Muscle of leg (tissue), 11 donors: Measurements from ENCODE around the gene KLF1. TPM values are rescaled to one million over a fixed set of nuclear protein-coding genes. Genes with fewer than 3 reads are reported as not detected.

Source experiments
- DNase-seq: peaks from one replicate; pipeline ENCODE4 v3.0.0; 2013
- H3K27ac ChIP-seq: one replicate; pipeline ENCODE4 v1.5.1; 2013; ENCODE audit warnings: mild to moderate bottlenecking, low read length, control low read depth
- H3K27me3 ChIP-seq: one replicate; pipeline ENCODE4 v1.6.1; 2013; ENCODE audit warnings: low read length; ENCODE audit not compliant: control insufficient read depth, insufficient read depth
- H3K36me3 ChIP-seq: one replicate; pipeline ENCODE4 v1.6.1; 2013; ENCODE audit warnings: low read length; ENCODE audit not compliant: control insufficient read depth, insufficient read depth
- H3K4me1 ChIP-seq: one replicate; pipeline ENCODE4 v1.6.1; 2013; ENCODE audit warnings: low read length; ENCODE audit not compliant: control insufficient read depth, insufficient read depth
- H3K4me3 ChIP-seq: one replicate; pipeline ENCODE4 v1.5.1; 2013; ENCODE audit warnings: low read length, control low read depth
- H3K9me3 ChIP-seq: replicated peaks from 2 replicates; pipeline ENCODE4 v1.6.1; 2013; ENCODE audit warnings: low read depth, low read length; ENCODE audit not compliant: control insufficient read depth
- WGBS: methylation state at CpG from one replicate; pipeline ENCODE4 v1.1.5; 2013; ENCODE audit warnings: missing lambda C conversion rate; ENCODE audit not compliant: insufficient coverage; 5-methylcytosine and 5-hydroxymethylcytosine counted together
- polyA plus RNA-seq, 8 donors: library from polyadenylated mRNA; unstranded; fragments of 120-200 nt; gene quantifications; one replicate each; pipeline versions ENCODE4 v1.2.1 to v1.2.3, GENCODE V29; 2013; ENCODE audit warnings: inconsistent platforms in 1 of 8, low replicate concordance in 1 of 8; ENCODE audit not compliant: insufficient read length in 8 of 8, insufficient read depth in 1 of 8
- total RNA-seq: library from RNA; stranded (reverse); fragments of 120-200 nt; gene quantifications from one replicate; pipeline ENCODE4 v1.2.4, GENCODE V29; 2013

The KLF1 gene
- total and polyA plus RNA-seq, 9 donors: 0.31 to 1.5 (median 0.93) TPM

DNA sequence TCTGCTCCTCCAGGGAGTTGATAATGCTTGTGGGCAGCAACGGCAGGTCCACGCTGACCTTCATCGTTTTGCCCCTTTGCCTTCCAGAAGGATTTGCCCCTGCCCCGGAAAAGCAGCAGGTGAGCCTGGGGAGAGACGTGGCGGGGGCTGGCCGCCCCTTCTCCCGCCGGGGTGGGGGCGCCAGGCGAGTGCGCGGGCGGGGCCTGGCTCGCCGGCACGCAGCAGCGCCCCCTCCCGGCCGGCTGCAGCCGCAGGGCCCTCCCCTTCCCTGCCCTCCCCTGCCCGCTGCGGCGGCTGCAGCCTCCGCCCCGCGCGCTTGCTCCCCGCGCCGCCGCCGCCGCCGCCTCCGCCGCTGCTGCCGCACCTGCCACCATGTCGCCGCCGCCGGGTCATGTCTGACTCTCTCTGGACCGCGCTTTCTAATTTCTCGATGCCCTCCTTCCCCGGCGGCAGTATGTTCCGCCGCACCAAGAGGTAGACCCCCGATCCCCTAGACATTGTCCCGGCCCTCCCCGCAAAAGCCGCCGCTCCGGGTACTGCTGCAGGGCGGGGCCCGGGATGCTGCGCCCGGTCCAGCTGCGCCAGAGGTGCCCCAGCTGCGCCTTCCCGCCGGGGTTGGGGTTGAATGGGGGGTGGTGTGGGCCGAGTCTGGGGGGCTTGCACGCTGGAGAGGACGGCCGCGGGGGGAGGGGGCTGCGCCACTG, 48.7 kb downstream of the KLF1 start, which contains the start of gene MAST1:
Gene MAST1, plus strand, starts transcription at position 334 of the 704 bp plus-strand sequence. Its CDS starts 58 bp downstream, at position 392.
- Histone ChIP-seq H3K27me3 (peaks cover 90% of the 10 kb centered on the region), H3K4me1 (peaks cover 18% of the 10 kb centered on the region), H3K9me3 (no peaks in the 10 kb centered on the region), H3K27ac (no peak within 1 kb of the TSS), H3K4me3 (no peak within 1 kb of the TSS), H3K36me3 (no peaks in the 10 kb centered on the region)
- no peak for DNase-seq
- under 1% methylated on average over 61 of the region's 69 CpGs for WGBS

DNA sequence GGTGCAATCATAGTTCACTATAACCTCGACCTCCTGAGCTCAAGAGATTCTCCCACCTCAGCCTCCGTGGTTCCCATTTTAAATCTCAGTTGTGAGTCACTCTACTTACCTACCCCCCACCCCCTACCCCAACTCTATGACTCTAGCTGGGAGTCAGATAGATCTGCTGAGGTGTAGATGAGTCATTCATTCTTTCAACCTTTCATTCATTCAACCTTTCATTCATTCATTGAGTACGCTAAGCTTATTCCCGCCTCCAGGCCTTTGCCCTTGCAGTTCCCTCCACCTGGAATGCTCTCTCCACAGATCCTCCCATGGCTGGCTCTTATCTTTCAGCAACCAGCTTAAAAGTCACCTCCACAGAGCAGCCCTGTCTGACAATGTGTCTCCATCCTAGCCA, 49.8 kb downstream of the KLF1 start:
- 76% methylated on average over 2 of the region's 4 CpGs for WGBS
- peaks cover 94% of the 10 kb centered on the region for H3K27me3 ChIP-seq
- H3K36me3 ChIP-seq: no peaks in the 10 kb centered on the region
- H3K4me1 ChIP-seq: peaks cover 26% of the 10 kb centered on the region
- no peak overlapping the region for H3K27ac ChIP-seq
- H3K9me3 ChIP-seq: no peaks in the 10 kb centered on the region
- no peak for DNase-seq
- H3K4me3 ChIP-seq: no peak overlapping the region

DNA sequence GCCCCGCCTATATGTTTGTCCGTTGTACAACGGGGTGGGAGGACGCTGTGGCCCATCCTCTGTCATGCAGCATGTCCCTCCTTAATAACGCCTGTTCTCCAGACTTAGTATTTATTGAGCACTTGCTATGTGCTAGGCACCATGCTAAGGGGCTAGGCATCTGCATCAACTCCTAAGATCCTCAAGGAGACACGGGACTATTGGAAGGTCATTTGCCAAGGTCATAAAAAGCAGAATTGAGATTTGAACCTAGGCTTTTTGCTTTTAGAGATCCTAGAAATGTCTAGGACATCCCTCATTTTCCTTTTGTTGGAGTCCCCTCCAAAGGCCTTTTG, 50.5 kb downstream of the KLF1 start:
- Histone ChIP-seq H3K36me3 (no peaks in the 10 kb centered on the region), H3K4me3 (no peak overlapping the region)
- 3% methylated on average over 5 of the region's 6 CpGs for WGBS

DNA sequence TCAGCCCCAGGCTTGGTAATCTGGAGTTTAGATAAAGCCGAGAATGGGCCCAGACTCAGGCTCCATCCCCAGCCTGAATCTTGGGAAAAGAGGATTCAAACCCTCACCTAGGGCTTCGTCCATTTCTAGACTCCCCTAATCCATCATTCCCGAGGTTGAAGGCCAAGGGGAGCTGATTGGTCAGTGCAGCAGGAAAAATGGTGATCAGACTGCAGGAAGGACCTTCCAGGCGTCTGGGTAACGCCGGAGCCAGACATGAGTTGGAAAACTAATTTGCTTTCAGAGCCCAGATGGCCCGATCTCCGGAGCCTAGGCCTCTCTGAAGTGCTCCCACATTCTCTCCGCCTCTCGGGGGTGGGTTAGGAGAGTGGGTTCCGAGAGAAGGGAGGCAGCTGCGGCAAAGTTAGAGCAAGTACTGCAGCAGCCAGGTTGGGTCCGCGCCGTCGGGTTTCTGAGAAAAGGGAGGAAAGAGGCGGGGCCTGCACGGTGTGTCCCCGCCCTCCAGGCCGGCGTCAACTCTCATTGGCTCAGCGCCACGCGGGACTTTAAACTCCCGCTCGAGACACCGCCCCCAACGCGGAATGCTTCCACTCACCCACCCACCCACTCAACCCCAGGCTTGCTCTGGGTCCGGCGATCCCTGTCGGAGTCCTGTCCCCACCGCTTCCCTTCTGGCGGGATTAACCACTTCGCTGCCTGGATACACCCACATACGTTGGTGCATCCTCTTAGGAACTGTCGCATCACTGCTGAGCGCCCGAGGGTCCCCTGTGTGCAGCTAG, 51.8 kb downstream of the KLF1 start:
- H3K4me1 ChIP-seq: peaks cover 21% of the 10 kb centered on the region
- no peaks in the 10 kb centered on the region for H3K9me3 ChIP-seq
- H3K36me3 ChIP-seq: no peaks in the 10 kb centered on the region
- H3K27ac ChIP-seq: no peak overlapping the region
- DNase-seq: no peak
- H3K4me3 ChIP-seq: no peak overlapping the region
- H3K27me3 ChIP-seq: peaks cover 82% of the 10 kb centered on the region
- WGBS: 2% methylated on average over 30 of the region's 39 CpGs

More for the DNA sequence above, 50.5 kb downstream of the KLF1 start:
- Histone ChIP-seq H3K9me3 (no peaks in the 10 kb centered on the region), H3K27ac (no peak overlapping the region), H3K27me3 (peaks cover 90% of the 10 kb centered on the region), H3K4me1 (peaks cover 26% of the 10 kb centered on the region)
- no peak for DNase-seq

DNA sequence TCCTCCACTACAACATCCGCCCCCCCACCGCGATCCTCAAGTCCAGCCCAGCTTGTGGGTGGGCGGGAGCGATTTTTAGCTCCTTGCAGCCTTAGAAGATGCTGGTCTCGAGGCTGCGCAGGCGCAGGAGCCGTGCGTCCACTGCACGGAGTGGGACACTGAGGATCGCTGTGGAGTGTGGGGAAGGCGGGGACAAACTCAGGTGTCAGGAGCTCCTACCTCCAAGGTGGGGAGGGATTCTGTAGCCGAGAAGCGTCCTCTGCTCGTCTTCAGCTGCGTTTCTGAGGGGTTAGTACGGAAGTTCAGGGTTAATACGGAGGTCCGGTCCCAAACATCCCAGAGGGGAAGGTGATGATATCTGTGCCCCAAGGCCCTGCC, 52.4 kb downstream of the KLF1 start, which contains the start of gene RTBDN:
Gene RTBDN, minus strand, starts transcription at position 14 of the 378 bp plus-strand sequence. CDS start 4,600 bp downstream, outside the sequence.
- Histone ChIP-seq H3K4me1 (peaks cover 21% of the 10 kb centered on the region), H3K9me3 (no peaks in the 10 kb centered on the region), H3K4me3 (peak within 1 kb of the TSS; percentile 25), H3K36me3 (no peaks in the 10 kb centered on the region), H3K27me3 (peaks cover 83% of the 10 kb centered on the region), H3K27ac (no peak within 1 kb of the TSS)
- WGBS: 4% methylated on average over 20 of the region's 20 CpGs
- DNase-seq: no peak

Other genes with a start within 250 kb of the KLF1 start
- 23.5 TPM for gene MAN2B1, start 220.5 kb downstream of the KLF1 start, total RNA-seq
- gene MAN2B1, start 220.5 kb downstream of the KLF1 start, polyA plus RNA-seq: 10 to 100 TPM; 26.7 to 39.9 (median 31.9) TPM
- 6.8 TPM for gene WDR83, start 220.4 kb downstream of the KLF1 start, total RNA-seq
- gene WDR83, start 220.4 kb downstream of the KLF1 start, polyA plus RNA-seq: 10 to 100 TPM in 6 of 8 donors, 1 to 10 TPM in 2; 8.8 to 16.0 (median 13.1) TPM
- gene DHPS, start 205.3 kb downstream of the KLF1 start, total RNA-seq: 68.0 TPM
- 10 to 100 TPM; 55.2 to 73.4 (median 63.3) TPM for gene DHPS, start 205.3 kb downstream of the KLF1 start, polyA plus RNA-seq
- not detected for gene GNG14, start 199.2 kb downstream of the KLF1 start, total RNA-seq
- under 1 TPM in 1 of 8 donors, not detected in 7; 0.33 TPM for gene GNG14, start 199.2 kb downstream of the KLF1 start, polyA plus RNA-seq
- gene FBXW9, start 190.6 kb downstream of the KLF1 start, total RNA-seq: 3.9 TPM
- gene FBXW9, start 190.6 kb downstream of the KLF1 start, polyA plus RNA-seq: 1 to 10 TPM; 4.1 to 5.7 (median 4.7) TPM
- gene TNPO2, start 163.3 kb downstream of the KLF1 start, total RNA-seq: 19.6 TPM
- gene TNPO2, start 163.3 kb downstream of the KLF1 start, polyA plus RNA-seq: 10 to 100 TPM; 45.9 to 68.6 (median 56.5) TPM
- gene TRIR, start 152.5 kb downstream of the KLF1 start, total RNA-seq: 208 TPM
- gene TRIR, start 152.5 kb downstream of the KLF1 start, polyA plus RNA-seq: 100 to 1,000 TPM; 188 to 237 (median 203) TPM
- 37.6 TPM for gene GET3, start 149.7 kb downstream of the KLF1 start, total RNA-seq
- 10 to 100 TPM; 42.8 to 58.7 (median 51.6) TPM for gene GET3, start 149.7 kb downstream of the KLF1 start, polyA plus RNA-seq
- gene BEST2, start 135.4 kb downstream of the KLF1 start, total RNA-seq: not detected
- under 1 TPM in 2 of 8 donors, not detected in 6; 0.13 to 0.16 TPM for gene BEST2, start 135.4 kb downstream of the KLF1 start, polyA plus RNA-seq
- 19.1 TPM for gene HOOK2, start 111.6 kb downstream of the KLF1 start, total RNA-seq
- 10 to 100 TPM; 13.1 to 40.8 (median 24.0) TPM for gene HOOK2, start 111.6 kb downstream of the KLF1 start, polyA plus RNA-seq
- 39.1 TPM for gene JUNB, start 95.7 kb downstream of the KLF1 start, total RNA-seq
- gene JUNB, start 95.7 kb downstream of the KLF1 start, polyA plus RNA-seq: 100 to 1,000 TPM in 1 of 8 donors, 10 to 100 TPM in 7; 17.8 to 157 (median 66.9) TPM
- gene PRDX2, start 85.4 kb downstream of the KLF1 start, total RNA-seq: 191 TPM
- gene PRDX2, start 85.4 kb downstream of the KLF1 start, polyA plus RNA-seq: 100 to 1,000 TPM; 143 to 189 (median 171) TPM
- gene THSD8, start 85.1 kb downstream of the KLF1 start, total RNA-seq: 5.1 TPM
- 1 to 10 TPM in 7 of 8 donors, under 1 TPM in 1; 0.84 to 4.8 (median 2.9) TPM for gene THSD8, start 85.1 kb downstream of the KLF1 start, polyA plus RNA-seq
- 12.6 TPM for gene RNASEH2A, start 80.6 kb downstream of the KLF1 start, total RNA-seq
- 10 to 100 TPM; 19.4 to 31.5 (median 23.3) TPM for gene RNASEH2A, start 80.6 kb downstream of the KLF1 start, polyA plus RNA-seq
- gene RTBDN, start 52.6 kb downstream of the KLF1 start, total RNA-seq: not detected
- gene RTBDN, start 52.6 kb downstream of the KLF1 start, polyA plus RNA-seq: under 1 TPM in 2 of 8 donors, not detected in 6; 0.06 to 0.24 TPM
- gene MAST1, start 48.7 kb downstream of the KLF1 start, total RNA-seq: 0.09 TPM
- under 1 TPM; 0.23 to 0.90 (median 0.61) TPM for gene MAST1, start 48.7 kb downstream of the KLF1 start, polyA plus RNA-seq
- 7.7 TPM for gene DNASE2, start 5.8 kb downstream of the KLF1 start, total RNA-seq
- 10 to 100 TPM in 5 of 8 donors, 1 to 10 TPM in 3; 5.7 to 12.3 (median 10.1) TPM for gene DNASE2, start 5.8 kb downstream of the KLF1 start, polyA plus RNA-seq
- 16.8 TPM for gene GCDH, start 4.0 kb upstream of the KLF1 start, total RNA-seq
- 10 to 100 TPM; 20.2 to 43.3 (median 29.3) TPM for gene GCDH, start 4.0 kb upstream of the KLF1 start, polyA plus RNA-seq
- 0.40 TPM for gene SYCE2, start 32.1 kb upstream of the KLF1 start, total RNA-seq
- gene SYCE2, start 32.1 kb upstream of the KLF1 start, polyA plus RNA-seq: 1 to 10 TPM; 1.5 to 3.4 (median 2.5) TPM
- 32.5 TPM for gene FARSA, start 46.5 kb upstream of the KLF1 start, total RNA-seq
- gene FARSA, start 46.5 kb upstream of the KLF1 start, polyA plus RNA-seq: 10 to 100 TPM; 38.1 to 48.8 (median 44.7) TPM
- gene CALR, start 51.4 kb upstream of the KLF1 start, total RNA-seq: 401 TPM
- 100 to 1,000 TPM; 380 to 643 (median 446) TPM for gene CALR, start 51.4 kb upstream of the KLF1 start, polyA plus RNA-seq
- 92.7 TPM for gene RAD23A, start 58.7 kb upstream of the KLF1 start, total RNA-seq
- gene RAD23A, start 58.7 kb upstream of the KLF1 start, polyA plus RNA-seq: 100 to 1,000 TPM in 7 of 8 donors, 10 to 100 TPM in 1; 98.5 to 136 (median 125) TPM
- 24.4 TPM for gene GADD45GIP1, start 70.0 kb upstream of the KLF1 start, total RNA-seq
- 10 to 100 TPM; 40.2 to 63.6 (median 49.2) TPM for gene GADD45GIP1, start 70.0 kb upstream of the KLF1 start, polyA plus RNA-seq
- 0.04 TPM for gene DAND5, start 82.4 kb upstream of the KLF1 start, total RNA-seq
- gene DAND5, start 82.4 kb upstream of the KLF1 start, polyA plus RNA-seq: under 1 TPM in 6 of 8 donors, not detected in 2; 0.07 to 0.23 (median 0.18) TPM
- 38.1 TPM for gene NFIX, start 108.3 kb upstream of the KLF1 start, total RNA-seq
- gene NFIX, start 108.3 kb upstream of the KLF1 start, polyA plus RNA-seq: 100 to 1,000 TPM in 6 of 8 donors, 10 to 100 TPM in 2; 82.6 to 140 (median 113) TPM
- gene LYL1, start 215.7 kb upstream of the KLF1 start, total RNA-seq: 5.0 TPM
- gene LYL1, start 215.7 kb upstream of the KLF1 start, polyA plus RNA-seq: 1 to 10 TPM; 3.7 to 6.7 (median 5.7) TPM
- 20.0 TPM for gene TRMT1, start 229.5 kb upstream of the KLF1 start, total RNA-seq
- 10 to 100 TPM; 22.1 to 31.5 (median 27.4) TPM for gene TRMT1, start 229.5 kb upstream of the KLF1 start, polyA plus RNA-seq
- gene NACC1, start 231.1 kb upstream of the KLF1 start, total RNA-seq: 12.9 TPM
- 10 to 100 TPM; 16.6 to 23.4 (median 19.9) TPM for gene NACC1, start 231.1 kb upstream of the KLF1 start, polyA plus RNA-seq